D721Med (cell line): ENCODE measurements around the gene HCRT.

Source experiments
- DNase-seq: peaks from one replicate; pipeline ENCODE4 v3.0.0; 2011; ENCODE audit warnings: low spot score; ENCODE audit not compliant: insufficient read length
- FAIRE-seq: peaks from 2 replicates; lab custom pipeline; 2011; peaks lifted over from hg19 to GRCh38; lab: Jason Lieb, UNC
- CTCF ChIP-seq: IDR thresholded peaks from 2 replicates; pipeline ENCODE4 v1.5.1; 2012; ENCODE audit warnings: mild to moderate bottlenecking, control low read depth; ENCODE audit not compliant: insufficient read depth; ENCODE audit errors: missing control alignments

The HCRT gene

GRCh38 chr17:42197564-42198156, 12.4 kb upstream of the HCRT start:
- TF ChIP-seq CTCF = no peak
- FAIRE-seq = no peak
- DNase-seq = no peak

- DNase-seq (no peak), FAIRE-seq (no peak)
Observed at GRCh38 chr17:42193969-42194899, 9.0 kb upstream of the HCRT start, which contains the start of gene GHDC. Gene GHDC, minus strand, starts transcription at chr17:42194494. Its CDS starts 913 bp downstream, at chr17:42193581.

GRCh38 chr17:42193216-42193968, 8.1 kb upstream of the HCRT start:
- no peak for FAIRE-seq
- TF ChIP-seq CTCF = no peak
- no peak for DNase-seq

More at GRCh38 chr17:42193969-42194899, 9.0 kb upstream of the HCRT start, which contains the start of gene GHDC:
- no peak for TF ChIP-seq CTCF

- FAIRE-seq = no peak
- TF ChIP-seq CTCF = no peak
Observed at GRCh38 chr17:42192189-42193126, 7.2 kb upstream of the HCRT start.

GRCh38 chr17:42191275-42191608, 6.0 kb upstream of the HCRT start:
- no peak for FAIRE-seq

More at GRCh38 chr17:42192189-42193126, 7.2 kb upstream of the HCRT start:
- no peak for DNase-seq

More at GRCh38 chr17:42191275-42191608, 6.0 kb upstream of the HCRT start:
- DNase-seq = no peak
- no peak for TF ChIP-seq CTCF
